Cardiac fibroblast (primary cell): ENCODE measurements around the gene ZNF664.

Experiments
- DNase-seq, 2 donors: peaks; one replicate each; pipeline versions ENCODE4 v3.0.0 to v3.0.0-alpha.2; 2010; ENCODE audit warnings: low read depth in 2 of 2
- H3K4me3 ChIP-seq, 2 donors: replicated peaks in 1 of 2; 1 replicate in 1 of 2; 2 replicates in 1 of 2; pipeline ENCODE4 v1.5.1; 2011; ENCODE audit warnings: low read depth in 2 of 2, low read length in 2 of 2, mild to moderate bottlenecking in 2 of 2, moderate library complexity in 1 of 2
- TF ChIP-seq, protein P1 (sequence below): IDR thresholded peaks from one replicate; pipeline ENCODE4 v1.5.1; 2011; ENCODE audit warnings: low read depth, mild to moderate bottlenecking, low read length, inconsistent platforms

Gene ZNF664

DNA sequence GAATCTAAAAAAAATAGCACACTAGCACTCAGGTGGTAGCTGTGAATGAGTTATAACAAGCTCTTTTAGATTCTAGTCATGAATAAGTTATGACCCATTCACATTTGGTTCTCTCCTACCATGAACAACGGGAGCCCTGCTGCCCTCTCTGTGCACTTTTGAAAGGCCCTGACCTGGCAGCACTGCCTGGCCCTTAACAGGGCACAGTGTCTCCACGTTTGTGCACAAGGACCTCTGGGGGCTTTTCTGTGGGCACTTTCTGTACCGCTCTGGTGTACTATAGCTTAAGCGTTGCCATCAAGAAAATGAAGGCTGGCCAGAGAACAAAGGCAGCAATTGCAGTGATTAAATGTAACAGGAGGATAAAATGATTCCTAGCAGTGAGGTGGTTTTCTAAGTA lies 21.5 kb upstream of the ZNF664 start:
- H3K4me3 ChIP-seq = no peak overlapping the region
- DNase-seq = no peak
- TF ChIP-seq, protein P1, sequence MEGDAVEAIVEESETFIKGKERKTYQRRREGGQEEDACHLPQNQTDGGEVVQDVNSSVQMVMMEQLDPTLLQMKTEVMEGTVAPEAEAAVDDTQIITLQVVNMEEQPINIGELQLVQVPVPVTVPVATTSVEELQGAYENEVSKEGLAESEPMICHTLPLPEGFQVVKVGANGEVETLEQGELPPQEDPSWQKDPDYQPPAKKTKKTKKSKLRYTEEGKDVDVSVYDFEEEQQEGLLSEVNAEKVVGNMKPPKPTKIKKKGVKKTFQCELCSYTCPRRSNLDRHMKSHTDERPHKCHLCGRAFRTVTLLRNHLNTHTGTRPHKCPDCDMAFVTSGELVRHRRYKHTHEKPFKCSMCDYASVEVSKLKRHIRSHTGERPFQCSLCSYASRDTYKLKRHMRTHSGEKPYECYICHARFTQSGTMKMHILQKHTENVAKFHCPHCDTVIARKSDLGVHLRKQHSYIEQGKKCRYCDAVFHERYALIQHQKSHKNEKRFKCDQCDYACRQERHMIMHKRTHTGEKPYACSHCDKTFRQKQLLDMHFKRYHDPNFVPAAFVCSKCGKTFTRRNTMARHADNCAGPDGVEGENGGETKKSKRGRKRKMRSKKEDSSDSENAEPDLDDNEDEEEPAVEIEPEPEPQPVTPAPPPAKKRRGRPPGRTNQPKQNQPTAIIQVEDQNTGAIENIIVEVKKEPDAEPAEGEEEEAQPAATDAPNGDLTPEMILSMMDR = no peak

DNA sequence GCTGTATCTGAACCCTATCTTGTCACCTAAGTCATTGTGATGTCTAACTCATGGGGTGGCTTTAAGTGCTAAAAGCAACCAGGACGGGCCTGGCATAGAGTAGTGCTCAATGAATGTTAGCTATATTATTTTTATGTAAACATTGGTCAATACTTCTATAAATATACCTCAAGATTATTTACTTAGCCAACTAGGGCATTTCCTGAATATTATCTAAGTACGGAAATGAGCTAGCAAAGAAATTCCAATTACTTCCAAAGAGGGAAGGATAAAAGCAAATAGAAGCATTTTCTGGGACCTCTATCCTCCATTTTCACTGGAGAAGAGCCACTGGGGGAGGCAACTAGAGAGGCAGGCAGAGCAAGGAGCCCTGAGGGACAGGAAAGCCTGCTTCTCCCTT lies 21.0 kb upstream of the ZNF664 start:
- DNase-seq = peak; percentile 16 to 42

DNA sequence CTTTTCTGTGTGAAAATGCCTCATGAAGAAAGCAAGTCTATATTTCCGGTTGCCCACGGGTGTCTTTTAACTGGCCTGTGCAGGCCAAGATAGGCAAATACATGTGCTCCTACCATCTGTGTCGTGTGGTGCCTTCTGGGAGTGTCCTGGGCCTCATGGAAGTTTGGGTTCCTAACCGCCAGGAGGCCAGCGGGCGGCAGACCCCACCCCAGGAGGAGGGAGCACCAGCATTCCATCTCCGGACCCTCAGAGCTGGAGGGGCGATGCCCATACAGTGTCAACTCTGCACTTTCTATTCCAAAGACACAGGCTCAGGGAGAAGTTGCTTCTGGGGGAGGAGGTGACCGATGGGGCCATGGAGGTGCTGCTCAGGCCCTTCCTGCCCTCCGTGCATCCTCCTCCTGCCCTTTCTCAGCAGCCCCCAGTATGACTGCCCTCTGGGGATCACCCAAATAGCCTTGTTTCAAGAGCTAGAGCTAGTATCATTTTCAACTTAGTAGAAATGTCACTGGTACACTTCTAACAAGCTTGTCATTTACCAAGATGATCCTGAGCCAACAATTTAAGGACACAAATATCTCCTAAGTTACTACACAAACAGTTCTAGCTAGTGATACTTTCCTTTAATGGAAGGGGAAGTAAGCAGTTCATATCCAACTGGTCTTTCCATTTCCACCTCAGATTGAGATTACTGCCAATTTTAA lies 18.2 kb upstream of the ZNF664 start:
- DNase-seq = no peak
- TF ChIP-seq, protein P1 = no peak

More for the DNA sequence above, 21.0 kb upstream of the ZNF664 start:
- no peak overlapping the region for H3K4me3 ChIP-seq
- TF ChIP-seq, protein P1 = no peak

DNA sequence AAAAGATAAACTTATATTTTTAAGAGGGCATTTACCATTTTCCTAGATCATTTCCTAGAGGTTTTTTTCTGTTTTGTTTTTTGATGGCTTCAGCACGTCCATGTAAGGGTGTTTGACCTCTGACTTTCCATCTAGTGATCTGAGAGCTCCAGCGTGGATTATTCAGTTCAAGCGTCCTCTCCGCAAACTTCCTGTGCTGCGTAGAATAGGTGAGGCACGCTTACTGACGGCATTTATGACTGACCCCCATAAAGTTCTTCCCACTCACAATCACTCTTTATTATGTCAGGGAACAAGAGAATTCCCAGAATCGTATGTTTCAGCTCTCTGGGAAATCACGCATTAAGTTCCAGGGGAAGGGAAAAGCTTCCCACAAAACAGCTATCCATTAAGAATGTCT lies 16.8 kb upstream of the ZNF664 start:
- TF ChIP-seq, protein P1 = no peak
- H3K4me3 ChIP-seq = no peak overlapping the region
- DNase-seq = no peak

More for the DNA sequence above, 18.2 kb upstream of the ZNF664 start:
- H3K4me3 ChIP-seq = no peak overlapping the region

DNA sequence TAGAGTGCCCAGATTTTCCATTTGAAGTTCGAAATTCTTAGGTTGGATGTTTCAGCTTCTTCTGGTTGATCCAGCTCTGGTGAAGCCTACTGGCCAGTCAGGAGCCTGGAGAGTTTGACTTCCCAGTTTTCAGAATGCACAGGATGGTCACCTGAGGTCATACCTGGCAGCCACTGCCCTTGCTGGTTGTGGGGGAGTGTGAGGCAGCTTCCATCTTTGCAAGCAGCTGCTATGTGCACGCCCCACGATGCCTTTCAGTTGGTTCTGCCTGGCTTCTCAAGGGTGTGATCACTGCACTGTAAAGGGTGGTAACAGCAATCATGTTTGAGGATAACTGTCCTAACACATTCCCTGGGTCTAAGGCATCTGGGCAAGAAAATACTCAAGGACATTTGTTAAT lies 15.8 kb upstream of the ZNF664 start:
- TF ChIP-seq, protein P1 = no peak
- no peak for DNase-seq
- H3K4me3 ChIP-seq = no peak overlapping the region

DNA sequence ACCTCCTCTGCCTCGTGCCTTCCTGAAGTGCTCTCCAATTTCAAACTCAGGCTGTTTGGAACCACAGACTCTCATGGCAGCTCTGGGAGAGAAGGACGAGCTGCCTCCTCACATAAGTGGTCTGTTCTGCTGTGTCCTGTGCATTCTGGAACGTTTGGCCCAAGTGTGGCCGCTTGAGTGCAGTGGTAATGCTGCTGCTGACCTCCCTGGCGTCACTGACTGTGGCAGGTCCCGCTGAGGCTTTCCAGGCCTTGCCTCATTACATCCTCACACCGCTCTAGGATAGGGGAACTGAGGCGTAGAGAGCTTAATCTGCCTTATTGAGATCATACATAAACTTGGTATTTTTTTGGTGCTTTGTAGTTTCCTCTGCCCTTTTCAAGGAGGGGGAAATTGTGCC lies 14.6 kb upstream of the ZNF664 start:
- TF ChIP-seq, protein P1 = no peak
- DNase-seq = no peak
- no peak overlapping the region for H3K4me3 ChIP-seq

DNA sequence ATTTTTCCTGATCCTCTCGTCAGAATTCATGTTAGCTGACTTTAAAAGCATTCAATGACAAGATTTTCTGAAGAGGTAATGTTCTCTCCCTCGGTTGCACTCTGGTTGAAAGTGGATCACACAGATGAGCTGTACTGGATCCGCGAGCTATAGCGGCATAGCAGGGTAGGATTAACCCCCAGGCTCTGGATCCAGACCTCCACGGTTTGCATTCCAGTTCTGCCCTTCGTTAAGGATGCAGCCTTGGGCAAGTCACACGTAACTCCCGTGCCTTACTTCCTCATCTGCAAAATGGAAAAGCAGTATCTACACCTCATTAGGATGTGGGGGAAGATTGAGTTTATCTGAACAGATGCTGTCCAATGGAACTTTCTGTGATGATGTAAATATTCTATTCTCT lies 14.1 kb upstream of the ZNF664 start:
- DNase-seq = no peak
- H3K4me3 ChIP-seq = no peak overlapping the region
- TF ChIP-seq, protein P1 = no peak
